SW 1271 (cell line): ENCODE measurements around the gene CDH7.

Experiments used
- DNase-seq, 2 experiments: peaks; one replicate each; lab custom pipeline; 2025; lab: John Stamatoyannopoulos, UW

Gene CDH7

GRCh38 chr18:65907281-65907680 lies 156.5 kb downstream of the CDH7 start:
- no peak for DNase-seq

- DNase-seq, result no peak
Measured at GRCh38 chr18:65919018-65919417, 168.2 kb downstream of the CDH7 start.

- no peak for DNase-seq
Measured at GRCh38 chr18:65919663-65920062, 168.9 kb downstream of the CDH7 start.

- DNase-seq, result no peak
Measured at GRCh38 chr18:65922103-65922502, 171.3 kb downstream of the CDH7 start.

- DNase-seq, result no peak
Measured at GRCh38 chr18:65924904-65925303, 174.1 kb downstream of the CDH7 start.

GRCh38 chr18:65934874-65935273 lies 184.1 kb downstream of the CDH7 start:
- DNase-seq, result no peak

GRCh38 chr18:65936678-65937077 lies 185.9 kb downstream of the CDH7 start:
- DNase-seq, result no peak

GRCh38 chr18:65937180-65937579 lies 186.4 kb downstream of the CDH7 start:
- no peak for DNase-seq

GRCh38 chr18:65938592-65939372 lies 188.0 kb downstream of the CDH7 start:
- DNase-seq, result peak in 1 of 2 experiments; percentile 26
